ENCODE measurements around the gene PBX2.

- TF ChIP-seq CTCF (IDR thresholded peaks at IDR 0.05; ENCODE audit: low read depth, low read length, poor library complexity, severe bottlenecking) (no peak), EZH2phosphoT487 (IDR thresholded peaks at IDR 0.05; ENCODE audit: borderline replicate concordance, low read length) (no peak)
Observed at GRCh38 chr6:32200711-32201475, 10.9 kb upstream of the PBX2 start.

Measured in DOHH2 (cell line).